DOHH2 (cell line): ENCODE measurements around the gene SLC38A5.

ENCODE experiments used
- H3F3A ChIP-seq: fragments of 200-600 bp; sonication (generic), shearing (Covaris generic); 2 replicates; pipeline ENCODE4 v1.6.0; 2016; ENCODE audit warnings: antibody characterized with exemption, mild to moderate bottlenecking; ENCODE audit not compliant: control insufficient read depth, insufficient read depth
- H3K27ac ChIP-seq: fragments of 200-600 bp; sonication (generic); 2 replicates; pipeline ENCODE4 v1.5.1; 2014; ENCODE audit warnings: low read depth, mild to moderate bottlenecking, low read length, moderate library complexity
- H3K27me3 ChIP-seq: fragments of 200-600 bp; sonication (generic); 2 replicates; pipeline ENCODE4 v1.6.1; 2014; ENCODE audit warnings: mild to moderate bottlenecking, low read length, mixed read lengths; ENCODE audit not compliant: control insufficient read depth
- H3K36me3 ChIP-seq: fragments of 200-600 bp; sonication (generic); 2 replicates; pipeline ENCODE4 v1.6.1; 2014; ENCODE audit warnings: mild to moderate bottlenecking, low read length, moderate library complexity, mixed read lengths; ENCODE audit not compliant: control insufficient read depth
- H3K4me1 ChIP-seq: fragments of 200-600 bp; sonication (generic); 2 replicates; pipeline ENCODE4 v1.6.1; 2014; ENCODE audit warnings: mild to moderate bottlenecking, low read length, mixed read lengths; ENCODE audit not compliant: control insufficient read depth
- H3K4me2 ChIP-seq: fragments of 200-600 bp; sonication (generic); 2 replicates; pipeline ENCODE4 v1.6.0; 2014; ENCODE audit warnings: mild to moderate bottlenecking, low read length, moderate library complexity
- H3K4me3 ChIP-seq: fragments of 200-600 bp; sonication (generic); 2 replicates; pipeline ENCODE4 v1.5.1; 2014; ENCODE audit warnings: mild to moderate bottlenecking, low read length, mixed read lengths
- H3K79me2 ChIP-seq: fragments of 200-600 bp; sonication (generic); 2 replicates; pipeline ENCODE4 v1.6.1; 2014; ENCODE audit warnings: mild to moderate bottlenecking, low read length, mixed read lengths; ENCODE audit not compliant: control insufficient read depth
- H3K9me2 ChIP-seq: fragments of 200-600 bp; sonication (generic); replicated peaks from 2 replicates; pipeline ENCODE4 v1.6.1; 2014; ENCODE audit warnings: mild to moderate bottlenecking, low read length, mixed read lengths; ENCODE audit not compliant: control insufficient read depth
- H3K9me3 ChIP-seq: fragments of 200-600 bp; sonication (generic); 2 replicates; pipeline ENCODE4 v1.6.1; 2014; ENCODE audit warnings: antibody characterized with exemption, low read length, mixed read lengths; ENCODE audit not compliant: control insufficient read depth, insufficient read depth
- H4K20me1 ChIP-seq: fragments of 200-600 bp; sonication (generic); 2 replicates; pipeline ENCODE4 v1.6.0; 2014; ENCODE audit warnings: low read depth, mild to moderate bottlenecking, antibody characterized with exemption, low read length, moderate library complexity; ENCODE audit not compliant: control insufficient read depth, insufficient read depth
- EZH2phosphoT487 ChIP-seq: fragments of 200-600 bp; sonication (generic); IDR thresholded peaks from 2 replicates; pipeline ENCODE4 v1.6.1; 2017; ENCODE audit warnings: borderline replicate concordance, mild to moderate bottlenecking, antibody characterized with exemption, low read length, moderate library complexity, mixed read lengths
- TF ChIP-seq, protein P1 (sequence below): fragments of 200-600 bp; sonication (generic); IDR thresholded peaks from one replicate; pipeline ENCODE4 v1.5.1; 2014; ENCODE audit warnings: antibody characterized with exemption, mild to moderate bottlenecking, low read depth, low read length; ENCODE audit not compliant: poor library complexity, severe bottlenecking

Gene SLC38A5

DNA sequence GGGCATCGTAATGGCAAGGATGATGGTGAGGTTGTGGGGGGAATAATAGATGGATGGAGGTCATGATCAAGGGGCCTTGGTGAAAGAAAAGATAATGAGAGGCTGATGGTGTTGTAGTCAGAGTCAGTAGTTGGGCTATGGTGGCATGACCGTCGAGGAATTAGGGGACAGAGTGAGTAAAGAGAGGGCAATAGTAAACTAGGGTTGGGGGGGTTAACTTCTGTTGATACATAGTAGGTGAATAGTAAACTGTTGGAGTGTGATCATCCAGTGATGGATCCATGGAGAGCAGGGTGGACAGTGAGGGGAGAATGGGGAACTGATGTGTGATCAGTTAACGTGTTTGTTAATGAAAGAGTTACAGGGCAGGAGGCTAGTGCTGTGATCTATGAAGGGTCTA is 6.9 kb upstream of the SLC38A5 start:
- H3K4me1 ChIP-seq: peaks cover 14% of the 10 kb centered on the region
- no peaks in the 10 kb centered on the region for H3F3A ChIP-seq
- H3K27ac ChIP-seq: no peak overlapping the region
- peak overlapping the region; percentile 92 for H3K4me3 ChIP-seq
- H3K36me3 ChIP-seq: peaks cover 20% of the 10 kb centered on the region
- no peaks in the 10 kb centered on the region for H3K9me2 ChIP-seq
- peak overlapping the region; percentile 80 for H3K4me2 ChIP-seq
- no peaks in the 10 kb centered on the region for H3K27me3 ChIP-seq
- TF ChIP-seq, protein P1, sequence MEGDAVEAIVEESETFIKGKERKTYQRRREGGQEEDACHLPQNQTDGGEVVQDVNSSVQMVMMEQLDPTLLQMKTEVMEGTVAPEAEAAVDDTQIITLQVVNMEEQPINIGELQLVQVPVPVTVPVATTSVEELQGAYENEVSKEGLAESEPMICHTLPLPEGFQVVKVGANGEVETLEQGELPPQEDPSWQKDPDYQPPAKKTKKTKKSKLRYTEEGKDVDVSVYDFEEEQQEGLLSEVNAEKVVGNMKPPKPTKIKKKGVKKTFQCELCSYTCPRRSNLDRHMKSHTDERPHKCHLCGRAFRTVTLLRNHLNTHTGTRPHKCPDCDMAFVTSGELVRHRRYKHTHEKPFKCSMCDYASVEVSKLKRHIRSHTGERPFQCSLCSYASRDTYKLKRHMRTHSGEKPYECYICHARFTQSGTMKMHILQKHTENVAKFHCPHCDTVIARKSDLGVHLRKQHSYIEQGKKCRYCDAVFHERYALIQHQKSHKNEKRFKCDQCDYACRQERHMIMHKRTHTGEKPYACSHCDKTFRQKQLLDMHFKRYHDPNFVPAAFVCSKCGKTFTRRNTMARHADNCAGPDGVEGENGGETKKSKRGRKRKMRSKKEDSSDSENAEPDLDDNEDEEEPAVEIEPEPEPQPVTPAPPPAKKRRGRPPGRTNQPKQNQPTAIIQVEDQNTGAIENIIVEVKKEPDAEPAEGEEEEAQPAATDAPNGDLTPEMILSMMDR: no peak
- TF ChIP-seq EZH2phosphoT487: no peak
- H3K9me3 ChIP-seq: no peaks in the 10 kb centered on the region
- 0 out of 2 replicates have a peak, but pooled peaks cover 4% of the 10 kb centered on the region for H4K20me1 ChIP-seq
- peaks cover 42% of the 10 kb centered on the region for H3K79me2 ChIP-seq

DNA sequence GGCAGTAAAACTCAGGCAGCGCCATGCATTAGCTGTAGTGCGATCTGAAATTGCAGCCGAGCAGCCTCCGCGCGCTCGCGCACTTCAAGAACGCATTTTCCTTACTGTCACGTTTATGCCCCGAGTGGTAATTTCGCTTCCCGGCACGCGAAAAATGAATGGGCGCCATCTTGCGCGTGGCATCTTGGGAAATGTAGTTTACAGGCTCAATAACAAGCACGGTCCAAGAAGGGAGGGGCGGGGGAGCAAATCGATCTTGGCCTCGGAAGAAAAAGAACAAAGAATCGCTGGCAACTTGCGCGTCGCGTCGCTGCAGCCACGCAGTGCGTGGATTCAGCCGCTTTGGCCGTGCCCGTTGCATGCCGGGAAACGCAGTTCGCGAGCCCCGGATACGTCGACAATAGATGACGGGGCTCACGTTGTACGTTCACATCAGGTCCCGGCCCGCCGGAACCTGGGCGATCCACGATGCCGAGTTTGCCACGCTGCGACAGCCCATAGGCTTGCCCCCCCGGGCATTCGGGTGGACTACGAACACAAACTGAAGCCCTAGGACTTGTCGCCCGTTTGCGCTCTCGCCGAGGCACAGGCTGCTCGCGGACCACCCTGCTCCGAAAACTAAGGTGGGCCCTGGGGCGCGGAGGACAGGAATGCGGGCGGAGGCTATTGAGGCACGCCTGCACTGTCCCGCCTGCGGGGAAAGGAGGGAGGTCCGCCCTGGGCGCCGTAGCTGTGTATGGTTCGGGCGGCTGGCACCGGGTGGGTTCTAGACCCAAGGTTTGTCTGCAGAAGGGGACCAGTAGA is 5.9 kb upstream of the SLC38A5 start, which contains the start of gene FTSJ1:
Gene FTSJ1 (plus strand): TSS at position 426 of the 804 bp plus-strand sequence. CDS start 1,849 bp downstream, outside the sequence.
- Histone ChIP-seq H3K27ac (peak within 1 kb of the TSS; percentile 30), H3K9me3 (no peaks in the 10 kb centered on the region), H3F3A (no peaks in the 10 kb centered on the region), H4K20me1 (0 out of 2 replicates have a peak, but pooled peaks cover 4% of the 10 kb centered on the region), H3K36me3 (peaks cover 13% of the 10 kb centered on the region), H3K27me3 (no peaks in the 10 kb centered on the region), H3K79me2 (peaks cover 42% of the 10 kb centered on the region), H3K4me3 (peak within 1 kb of the TSS; percentile 92), H3K9me2 (no peaks in the 10 kb centered on the region), H3K4me1 (peaks cover 14% of the 10 kb centered on the region), H3K4me2 (peak within 1 kb of the TSS; percentile 80)
- TF ChIP-seq, protein P1: no peak
- TF ChIP-seq EZH2phosphoT487: no peak

DNA sequence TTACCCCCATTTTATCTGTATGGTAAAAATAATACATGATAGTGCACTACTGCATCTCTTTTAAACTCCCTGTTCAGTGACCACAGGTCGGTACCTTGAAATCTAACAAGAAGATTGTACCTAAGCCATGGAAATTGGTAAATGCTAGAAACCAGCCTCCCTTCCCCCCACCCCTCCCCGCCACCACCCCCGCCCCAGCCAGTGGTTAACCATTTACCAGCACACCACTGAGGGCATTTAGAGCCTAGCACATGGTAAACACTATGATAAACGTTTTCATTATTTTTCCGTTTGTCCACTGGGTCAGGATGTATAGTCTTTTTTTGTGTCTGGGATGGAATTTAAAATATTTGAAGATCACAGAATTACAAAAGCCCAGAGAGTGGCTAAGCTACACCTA is 5.2 kb upstream of the SLC38A5 start:
- peaks cover 42% of the 10 kb centered on the region for H3K79me2 ChIP-seq
- peaks cover 14% of the 10 kb centered on the region for H3K4me1 ChIP-seq
- TF ChIP-seq EZH2phosphoT487: no peak
- TF ChIP-seq, protein P1: no peak
- peak overlapping the region; percentile 92 for H3K4me3 ChIP-seq
- peaks cover 10% of the 10 kb centered on the region for H3K36me3 ChIP-seq
- no peaks in the 10 kb centered on the region for H3K9me2 ChIP-seq
- no peaks in the 10 kb centered on the region for H3F3A ChIP-seq
- peak overlapping the region; percentile 80 for H3K4me2 ChIP-seq
- H3K9me3 ChIP-seq: no peaks in the 10 kb centered on the region
- peak overlapping the region; percentile 30 for H3K27ac ChIP-seq
- no peaks in the 10 kb centered on the region for H3K27me3 ChIP-seq
- 0 out of 2 replicates have a peak, but pooled peaks cover 4% of the 10 kb centered on the region for H4K20me1 ChIP-seq
